ENCODE data around the gene CAV1.

- TF ChIP-seq CTCF (conservative IDR thresholded peaks at IDR 0.05 in 1 of 2, IDR thresholded peaks at IDR 0.05 in 1 of 2; ENCODE audit: extremely low read depth in 1 of 2, insufficient read depth in 1 of 2, low read depth in 1 of 2, low read length in 2 of 2): no peak
- TF ChIP-seq EZH2 (IDR thresholded peaks at IDR 0.05; ENCODE audit: borderline replicate concordance, low read length): no peak
Observed at GRCh38 chr7:116530107-116530820, 5.4 kb downstream of the CAV1 start.
